ENCODE measurements around the gene PJVK. TPM values are rescaled to one million over a fixed set of nuclear protein-coding genes. Genes with fewer than 3 reads are reported as not detected.
"Not testable (repeated sequence)": the region's sequence is repeated elsewhere in the genome, so short reads cannot be mapped to it uniquely, and the experiment has no call there.

Gene PJVK
- polyA plus RNA-seq, 1 donor (not counting 4 experiments of a cell fraction or from before 2014, with no cell fraction given): 3.5 TPM

GRCh38 chr2:178409261-178409660, 41.9 kb upstream of the PJVK start:
- Histone ChIP-seq H3K79me2 (ENCODE audit: control insufficient read depth, insufficient read depth, low read length) (no peaks in the 10 kb centered on the region), H3K4me1 (ENCODE audit: control insufficient read depth, extremely low read depth, insufficient read depth, low read length) (no peaks in the 10 kb centered on the region), H3K4me3 (ENCODE audit: control insufficient read depth in 2 of 3, extremely low read depth in 1 of 3, insufficient read depth in 2 of 3, low read depth in 1 of 3, low read length in 3 of 3) (no peak overlapping the region), H4K20me1 (ENCODE audit: control insufficient read depth, extremely low read depth, insufficient read depth, low read length) (no peaks in the 10 kb centered on the region), H2AFZ (ENCODE audit: control insufficient read depth, low read length) (no peak overlapping the region), H3K9me3 (ENCODE audit: control insufficient read depth, low read depth, low read length) (no peaks in the 10 kb centered on the region), H3K9me1 (ENCODE audit: control insufficient read depth, extremely low read depth, insufficient read depth, low read length) (no peaks in the 10 kb centered on the region), H3K9ac (ENCODE audit: control insufficient read depth, extremely low read depth, insufficient read depth, low read length) (no peak overlapping the region), H3K27me3 (ENCODE audit: control insufficient read depth, extremely low read depth, insufficient read depth, low read length) (no peaks in the 10 kb centered on the region), H3K27ac (ENCODE audit: control insufficient read depth, insufficient read depth, low read length) (no peak overlapping the region), H3K4me2 (ENCODE audit: control insufficient read depth, extremely low read depth, insufficient read depth, low read depth, low read length) (no peak overlapping the region), H3K36me3 (ENCODE audit: control insufficient read depth in 2 of 2, extremely low read depth in 1 of 2, insufficient read depth in 2 of 2, low read length in 2 of 2) (no peaks in the 10 kb centered on the region)
- FAIRE-seq: no peak
- DNase-seq (ENCODE audit: low read depth, low spot score): no peak
- dilution Hi-C loops (cut with MboI; ENCODE audit: extremely low pct_ligation_motif_present, low sequenced_read_pairs): no loop called here
- TF ChIP-seq EZH2 (IDR thresholded peaks at IDR 0.05; ENCODE audit: low read length) (no peak), CTCF (optimal IDR thresholded peaks at IDR 0.05 in 1 of 3, IDR thresholded peaks at IDR 0.05 in 1 of 3, conservative IDR thresholded peaks at IDR 0.05 in 1 of 3; ENCODE audit: extremely low read depth in 1 of 3, insufficient read depth in 2 of 3, low read length in 3 of 3) (no peak)

DNA sequence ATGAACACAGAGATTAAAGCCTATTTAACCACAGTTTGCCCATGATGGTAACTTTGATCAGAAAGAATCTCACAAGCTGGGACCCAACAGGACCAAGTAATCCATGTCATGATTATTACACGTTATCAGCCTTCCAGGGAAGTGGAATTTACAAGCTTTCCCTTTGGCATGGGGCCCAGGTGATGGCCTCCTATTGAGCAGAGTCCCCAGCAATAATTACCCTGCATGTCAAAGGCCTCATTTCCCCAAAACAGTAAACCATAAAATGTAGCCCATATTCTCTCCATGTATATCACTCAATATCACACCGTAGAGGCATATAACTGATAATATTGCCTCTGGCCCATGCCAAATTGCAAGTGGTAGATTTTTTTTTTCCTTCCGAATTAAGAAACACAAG, 39.1 kb upstream of the PJVK start:
- no peak for FAIRE-seq
- no peak overlapping the region for H3K4me3 ChIP-seq (ENCODE audit: control insufficient read depth in 2 of 3, extremely low read depth in 1 of 3, insufficient read depth in 2 of 3, low read depth in 1 of 3, low read length in 3 of 3)
- DNase-seq (ENCODE audit: low read depth, low spot score): no peak
- H3K79me2 ChIP-seq (ENCODE audit: control insufficient read depth, insufficient read depth, low read length): peaks cover 4% of the 10 kb centered on the region
- H3K4me1 ChIP-seq (ENCODE audit: control insufficient read depth, extremely low read depth, insufficient read depth, low read length): peaks cover 10% of the 10 kb centered on the region
- TF ChIP-seq EZH2 (IDR thresholded peaks at IDR 0.05; ENCODE audit: low read length) (no peak), CTCF (optimal IDR thresholded peaks at IDR 0.05 in 1 of 3, IDR thresholded peaks at IDR 0.05 in 1 of 3, conservative IDR thresholded peaks at IDR 0.05 in 1 of 3; ENCODE audit: extremely low read depth in 1 of 3, insufficient read depth in 2 of 3, low read length in 3 of 3) (no peak)
- no peaks in the 10 kb centered on the region for H3K9me3 ChIP-seq (ENCODE audit: control insufficient read depth, low read depth, low read length)
- H3K4me2 ChIP-seq (ENCODE audit: control insufficient read depth, extremely low read depth, insufficient read depth, low read depth, low read length): no peak overlapping the region
- no peaks in the 10 kb centered on the region for H3K27me3 ChIP-seq (ENCODE audit: control insufficient read depth, extremely low read depth, insufficient read depth, low read length)
- no peaks in the 10 kb centered on the region for H3K36me3 ChIP-seq (ENCODE audit: control insufficient read depth in 2 of 2, extremely low read depth in 1 of 2, insufficient read depth in 2 of 2, low read length in 2 of 2)
- no peaks in the 10 kb centered on the region for H3K9me1 ChIP-seq (ENCODE audit: control insufficient read depth, extremely low read depth, insufficient read depth, low read length)
- H4K20me1 ChIP-seq (ENCODE audit: control insufficient read depth, extremely low read depth, insufficient read depth, low read length): no peaks in the 10 kb centered on the region
- H3K9ac ChIP-seq (ENCODE audit: control insufficient read depth, extremely low read depth, insufficient read depth, low read length): no peak overlapping the region
- H3K27ac ChIP-seq (ENCODE audit: control insufficient read depth, insufficient read depth, low read length): no peak overlapping the region
- dilution Hi-C loops (cut with MboI; ENCODE audit: extremely low pct_ligation_motif_present, low sequenced_read_pairs): no loop called here
- no peak overlapping the region for H2AFZ ChIP-seq (ENCODE audit: control insufficient read depth, low read length)

DNA sequence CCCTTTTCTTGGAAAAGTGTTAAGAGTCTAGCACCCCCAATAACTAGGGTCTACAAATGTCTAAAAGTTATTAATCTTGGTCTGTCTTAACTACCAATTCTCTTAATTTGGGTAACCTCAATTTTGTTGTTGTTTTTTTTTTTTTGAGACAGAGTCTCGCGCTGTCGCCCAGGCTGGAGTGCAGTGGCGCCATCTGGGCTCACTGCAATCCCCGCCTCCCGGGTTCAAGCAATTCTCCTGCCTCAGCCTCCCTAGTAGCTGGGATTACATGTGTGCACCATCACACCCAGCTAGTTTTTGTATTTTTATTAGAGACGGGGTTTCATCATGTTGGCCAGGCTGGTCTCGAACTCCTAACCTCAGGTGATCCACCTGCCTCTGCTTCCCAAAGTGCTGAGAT, 38.7 kb upstream of the PJVK start:
- H3K27ac ChIP-seq (ENCODE audit: control insufficient read depth, insufficient read depth, low read length); H4K20me1 ChIP-seq (ENCODE audit: control insufficient read depth, extremely low read depth, insufficient read depth, low read length); H2AFZ ChIP-seq (ENCODE audit: control insufficient read depth, low read length); H3K36me3 ChIP-seq (ENCODE audit: control insufficient read depth in 2 of 2, extremely low read depth in 1 of 2, insufficient read depth in 2 of 2, low read length in 2 of 2); H3K9ac ChIP-seq (ENCODE audit: control insufficient read depth, extremely low read depth, insufficient read depth, low read length); H3K4me2 ChIP-seq (ENCODE audit: control insufficient read depth, extremely low read depth, insufficient read depth, low read depth, low read length); H3K27me3 ChIP-seq (ENCODE audit: control insufficient read depth, extremely low read depth, insufficient read depth, low read length); dilution Hi-C loops (cut with MboI; ENCODE audit: extremely low pct_ligation_motif_present, low sequenced_read_pairs); DNase-seq (ENCODE audit: low read depth, low spot score); H3K9me1 ChIP-seq (ENCODE audit: control insufficient read depth, extremely low read depth, insufficient read depth, low read length); FAIRE-seq; H3K9me3 ChIP-seq (ENCODE audit: control insufficient read depth, low read depth, low read length); H3K79me2 ChIP-seq (ENCODE audit: control insufficient read depth, insufficient read depth, low read length); H3K4me3 ChIP-seq (ENCODE audit: control insufficient read depth in 2 of 3, extremely low read depth in 1 of 3, insufficient read depth in 2 of 3, low read depth in 1 of 3, low read length in 3 of 3): not testable (repeated sequence)
- peaks cover 14% of the 10 kb centered on the region for H3K4me1 ChIP-seq (ENCODE audit: control insufficient read depth, extremely low read depth, insufficient read depth, low read length)

All from keratinocyte (primary cell).